ENCODE results near the gene RNPS1.
"Not testable (repeated sequence)": the region's sequence is repeated elsewhere in the genome, so short reads cannot be mapped to it uniquely, and the experiment has no call there.

Gene RNPS1

GRCh38 chr16:2282262-2282661, 14.3 kb upstream of the RNPS1 start:
- no peak for DNase-seq

GRCh38 chr16:2280981-2281542, 13.1 kb upstream of the RNPS1 start:
- no peak for DNase-seq

GRCh38 chr16:2280461-2280860, 12.5 kb upstream of the RNPS1 start:
- no peak for DNase-seq

GRCh38 chr16:2278956-2279800, 11.3 kb upstream of the RNPS1 start:
- no peak for DNase-seq

- DNase-seq: no peak
Observed at GRCh38 chr16:2278272-2278608, 10.3 kb upstream of the RNPS1 start.

- no peak for DNase-seq
Observed at GRCh38 chr16:2277466-2278271, 9.7 kb upstream of the RNPS1 start.

- DNase-seq: no peak
Observed at GRCh38 chr16:2276368-2277195, 8.7 kb upstream of the RNPS1 start.

- DNase-seq: no peak
Observed at GRCh38 chr16:2275476-2276367, 7.8 kb upstream of the RNPS1 start.

GRCh38 chr16:2273931-2274330, 6.0 kb upstream of the RNPS1 start:
- DNase-seq: no peak

GRCh38 chr16:2273484-2273883, 5.6 kb upstream of the RNPS1 start:
- DNase-seq: no peak

GRCh38 chr16:2271848-2272461, 4.0 kb upstream of the RNPS1 start:
- no peak for DNase-seq

GRCh38 chr16:2270588-2271470, 2.9 kb upstream of the RNPS1 start:
- DNase-seq: no peak

- DNase-seq: no peak
Observed at GRCh38 chr16:2270070-2270462, 2.1 kb upstream of the RNPS1 start.

GRCh38 chr16:2267505-2267912, 417 bp downstream of the RNPS1 start:
- DNase-seq: not testable (repeated sequence)

GRCh38 chr16:2266887-2267286, 1.0 kb downstream of the RNPS1 start:
- DNase-seq: peak; percentile 67

- DNase-seq: not testable (repeated sequence)
Observed at GRCh38 chr16:2263026-2263425, 4.9 kb downstream of the RNPS1 start.

GRCh38 chr16:2260250-2260649, 7.7 kb downstream of the RNPS1 start:
- no peak for DNase-seq

GRCh38 chr16:2258530-2258929, 9.4 kb downstream of the RNPS1 start:
- DNase-seq: not testable (repeated sequence)

GRCh38 chr16:2257726-2258125, 10.2 kb downstream of the RNPS1 start:
- DNase-seq: no peak

GRCh38 chr16:2256531-2257140, 11.3 kb downstream of the RNPS1 start:
- DNase-seq: no peak

Measured in activated CD8-positive, alpha-beta memory T cell treated with anti-CD3 and anti-CD28 coated beads for 24 hours (primary cell).